Body of pancreas (tissue), 4 donors: ENCODE measurements around the gene LURAP1L. TPM values are rescaled to one million over a fixed set of nuclear protein-coding genes. Genes with fewer than 3 reads are reported as not detected.
A peak's percentile ranks its signal among the peaks of the same experiment; 100 is the strongest.

Experiments used
- ATAC-seq: fragments of 150-250 bp; one replicate; pipeline ENCODE4 v1.9.1; 2016
- DNase-seq, 4 donors: peaks; one replicate each; pipeline ENCODE4 v3.0.0-alpha.2; 2019
- H3K27ac ChIP-seq, 4 donors: fragments of 200-600 bp; sonication (generic); 1 replicate in 3 of 4; 2 replicates in 1 of 4; pipeline versions ENCODE4 v1.5.1 to v1.6.1; 2016 to 2019; ENCODE audit warnings: mild to moderate bottlenecking in 1 of 4, mixed read lengths in 1 of 4, moderate library complexity in 1 of 4
- H3K27me3 ChIP-seq, 2 donors: fragments of 200-600 bp; sonication (generic); one replicate each; pipeline ENCODE4 v1.6.0; 2016; ENCODE audit warnings: mild to moderate bottlenecking in 1 of 2
- H3K36me3 ChIP-seq, 2 donors: fragments of 200-600 bp; sonication (generic); replicated peaks in 1 of 2; 2 replicates each; pipeline ENCODE4 v1.5.1; 2016; ENCODE audit warnings: low read depth in 2 of 2; ENCODE audit not compliant: insufficient read depth in 1 of 2
- H3K4me1 ChIP-seq: fragments of 200-600 bp; sonication (generic); one replicate; pipeline ENCODE4 v1.6.0; 2016
- H3K4me3 ChIP-seq, 2 donors: fragments of 200-600 bp; sonication (generic); 1 replicate in 1 of 2; 2 replicates in 1 of 2; pipeline ENCODE4 v1.5.1; 2016 to 2019
- H3K9me3 ChIP-seq, 3 donors: fragments of 200-600 bp; sonication (generic); 1 replicate in 2 of 3; 2 replicates in 1 of 3; pipeline ENCODE4 v1.5.1; 2016
- POLR2A ChIP-seq, 3 donors: fragments of 450-650 bp; IDR thresholded peaks; one replicate each; pipeline ENCODE4 v1.6.1; 2016; ENCODE audit warnings: antibody characterized with exemption in 3 of 3, mild to moderate bottlenecking in 2 of 3
- whole genome bisulfite sequencing, 2 donors: methylation state at CpG; one replicate each; pipeline ENCODE4 v1.1.5; 2017; 5-methylcytosine and 5-hydroxymethylcytosine counted together
- intact Hi-C: fragments of 100-400 bp; cut with DNase I; formaldehyde crosslinking; loops from one replicate; pipeline ENCODE4 v1.15.1; 2023
- total RNA-seq, 2 donors: library from RNA; depleted of rRNA; stranded (reverse); fragments of >200 nt; gene quantifications; one replicate each; pipeline ENCODE4 v1.1.0, GENCODE V29; 2016
- TF ChIP-seq, protein P1 (sequence below), 7 experiments: fragments of 450-650 bp in 4 of 7; fragments of 200-600 bp in 3 of 7; sonication (generic) in 3 of 7; IDR thresholded peaks; one replicate each; pipeline ENCODE4 v1.5.1; 2016 to 2019; ENCODE audit warnings: antibody characterized with exemption in 7 of 7

The LURAP1L gene
- total RNA-seq, 2 donors from 2014 or later: 12.2 to 20.2 TPM

DNA sequence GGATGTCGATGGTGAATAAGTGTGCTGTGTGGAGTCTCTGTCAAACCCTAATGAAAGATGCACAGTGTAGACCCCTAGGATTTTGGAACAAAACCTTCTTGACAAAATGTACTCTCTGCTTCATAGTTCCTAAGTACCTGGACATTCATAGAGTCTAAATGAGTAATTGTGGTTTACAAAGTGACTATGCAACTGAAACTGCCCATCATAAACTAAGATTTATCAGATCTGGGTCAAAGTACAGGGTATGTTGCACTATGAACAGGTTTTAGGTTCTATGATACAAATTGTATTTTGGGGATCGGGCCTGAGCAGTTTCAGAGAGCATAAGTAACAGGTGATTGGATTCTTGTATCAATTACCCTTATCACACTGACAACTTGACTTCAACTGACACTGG is 79.4 kb downstream of the LURAP1L start:
- no peak overlapping the region for H3K27ac ChIP-seq
- H3K4me3 ChIP-seq: no peak overlapping the region
- intact Hi-C loops: no loop called here
- H3K4me1 ChIP-seq: peaks cover 8% of the 10 kb centered on the region
- H3K9me3 ChIP-seq: no peaks in the 10 kb centered on the region
- H3K36me3 ChIP-seq: no peaks in the 10 kb centered on the region
- WGBS, 2 donors: 86 to 93% methylated on average over 2 of the region's 2 CpGs
- no peaks in the 10 kb centered on the region for H3K27me3 ChIP-seq
- no peak for DNase-seq
- no peak for ATAC-seq
- TF ChIP-seq, protein P1, sequence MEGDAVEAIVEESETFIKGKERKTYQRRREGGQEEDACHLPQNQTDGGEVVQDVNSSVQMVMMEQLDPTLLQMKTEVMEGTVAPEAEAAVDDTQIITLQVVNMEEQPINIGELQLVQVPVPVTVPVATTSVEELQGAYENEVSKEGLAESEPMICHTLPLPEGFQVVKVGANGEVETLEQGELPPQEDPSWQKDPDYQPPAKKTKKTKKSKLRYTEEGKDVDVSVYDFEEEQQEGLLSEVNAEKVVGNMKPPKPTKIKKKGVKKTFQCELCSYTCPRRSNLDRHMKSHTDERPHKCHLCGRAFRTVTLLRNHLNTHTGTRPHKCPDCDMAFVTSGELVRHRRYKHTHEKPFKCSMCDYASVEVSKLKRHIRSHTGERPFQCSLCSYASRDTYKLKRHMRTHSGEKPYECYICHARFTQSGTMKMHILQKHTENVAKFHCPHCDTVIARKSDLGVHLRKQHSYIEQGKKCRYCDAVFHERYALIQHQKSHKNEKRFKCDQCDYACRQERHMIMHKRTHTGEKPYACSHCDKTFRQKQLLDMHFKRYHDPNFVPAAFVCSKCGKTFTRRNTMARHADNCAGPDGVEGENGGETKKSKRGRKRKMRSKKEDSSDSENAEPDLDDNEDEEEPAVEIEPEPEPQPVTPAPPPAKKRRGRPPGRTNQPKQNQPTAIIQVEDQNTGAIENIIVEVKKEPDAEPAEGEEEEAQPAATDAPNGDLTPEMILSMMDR (IDR thresholded peaks at IDR 0.05): no peak
- TF ChIP-seq POLR2A (IDR thresholded peaks at IDR 0.05): no peak

DNA sequence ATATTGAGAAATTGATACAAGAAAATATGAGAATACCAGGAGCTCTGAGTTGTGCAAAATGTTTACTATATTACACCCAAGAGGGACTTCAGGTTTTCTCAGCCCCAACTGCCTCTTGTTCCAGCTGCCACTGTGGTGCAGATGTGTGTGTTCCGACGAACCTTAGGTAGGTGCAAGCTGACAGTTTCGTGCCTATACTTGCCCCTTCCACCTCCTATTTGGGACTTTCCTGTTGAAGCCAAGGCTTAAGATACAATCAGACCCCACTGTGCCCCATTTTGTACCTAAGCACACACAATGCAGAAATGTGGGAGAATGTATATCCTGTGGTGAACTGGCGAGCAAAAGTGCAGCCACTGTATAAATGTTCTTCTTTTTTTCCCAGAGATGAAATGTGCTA is 80.2 kb downstream of the LURAP1L start:
- DNase-seq (no peak), ATAC-seq (no peak)
- Histone ChIP-seq H3K9me3 (no peaks in the 10 kb centered on the region), H3K36me3 (no peaks in the 10 kb centered on the region), H3K4me3 (no peak overlapping the region), H3K27me3 (no peaks in the 10 kb centered on the region), H3K27ac (no peak overlapping the region), H3K4me1 (peaks cover 2% of the 10 kb centered on the region)
- WGBS, 2 donors: 84 to 87% methylated on average over 4 of the region's 4 CpGs
- intact Hi-C loops: no loop called here
- TF ChIP-seq, protein P1 (IDR thresholded peaks at IDR 0.05): no peak
- TF ChIP-seq POLR2A (IDR thresholded peaks at IDR 0.05): no peak

DNA sequence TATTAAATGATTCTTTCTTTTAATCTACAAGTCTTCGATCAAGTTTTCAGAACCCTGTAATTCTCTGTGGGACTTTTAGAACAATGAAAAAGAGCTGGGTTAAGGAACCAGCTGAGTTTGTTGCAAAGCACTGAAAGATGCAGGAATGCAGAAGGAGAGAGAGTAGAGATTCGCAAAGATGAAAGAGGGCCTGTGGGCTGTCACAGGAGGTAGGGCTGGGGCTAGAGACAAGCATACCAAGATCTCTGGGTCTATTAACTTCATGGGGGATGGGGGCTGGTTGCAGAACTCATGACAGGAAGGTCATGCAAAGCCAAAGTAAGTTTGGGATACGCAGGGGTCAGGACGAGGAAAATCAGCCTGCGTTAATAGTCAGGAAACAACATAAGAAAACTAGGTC is 81.8 kb downstream of the LURAP1L start:
- TF ChIP-seq, protein P1 (IDR thresholded peaks at IDR 0.05): no peak
- no peak for TF ChIP-seq POLR2A (IDR thresholded peaks at IDR 0.05)
- H3K27me3 ChIP-seq: no peaks in the 10 kb centered on the region
- no peak overlapping the region for H3K27ac ChIP-seq
- intact Hi-C loops: no loop called here
- peaks cover 11% of the 10 kb centered on the region for H3K4me1 ChIP-seq
- H3K36me3 ChIP-seq: no peaks in the 10 kb centered on the region
- WGBS, 2 donors: 73 to 80% methylated on average over 5 of the region's 5 CpGs
- DNase-seq (no peak), ATAC-seq (no peak)
- H3K9me3 ChIP-seq: no peaks in the 10 kb centered on the region
- no peak overlapping the region for H3K4me3 ChIP-seq

DNA sequence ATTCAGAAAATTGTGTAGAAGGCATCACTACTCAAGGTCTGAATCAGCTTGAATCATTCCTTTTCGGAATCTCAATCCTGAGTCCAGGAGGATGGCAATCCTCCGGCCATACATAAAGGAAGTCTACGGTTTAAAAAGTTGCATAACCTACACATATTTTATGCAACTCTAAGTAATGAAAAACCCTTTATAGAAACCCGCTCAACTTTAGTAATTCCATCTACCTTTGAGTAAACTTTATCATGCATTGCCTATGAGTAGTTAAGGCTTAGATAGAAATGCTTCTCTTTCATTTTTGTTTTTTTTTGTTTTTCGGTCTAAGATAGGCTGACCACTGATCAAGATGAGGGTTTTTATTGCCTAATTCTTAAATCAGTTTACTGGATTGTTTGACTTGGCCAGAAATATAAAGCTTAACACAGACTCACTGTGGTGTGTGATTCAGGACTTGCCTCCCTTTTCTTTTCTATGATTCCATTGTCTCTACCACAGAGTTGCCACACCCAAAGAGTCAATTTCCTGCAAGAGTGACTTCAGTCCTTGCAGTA is 85.0 kb downstream of the LURAP1L start:
- ATAC-seq (peak; percentile 34), DNase-seq (no peak)
- TF ChIP-seq POLR2A (IDR thresholded peaks at IDR 0.05): no peak
- TF ChIP-seq, protein P1 (IDR thresholded peaks at IDR 0.05): no peak
- 84% methylated on average over 5 of the region's 5 CpGs for WGBS, 2 donors
- Histone ChIP-seq H3K36me3 (no peaks in the 10 kb centered on the region), H3K4me3 (no peak overlapping the region), H3K4me1 (peaks cover 18% of the 10 kb centered on the region), H3K9me3 (no peaks in the 10 kb centered on the region), H3K27me3 (no peaks in the 10 kb centered on the region), H3K27ac (no peak overlapping the region)
- intact Hi-C loops: no loop called here

DNA sequence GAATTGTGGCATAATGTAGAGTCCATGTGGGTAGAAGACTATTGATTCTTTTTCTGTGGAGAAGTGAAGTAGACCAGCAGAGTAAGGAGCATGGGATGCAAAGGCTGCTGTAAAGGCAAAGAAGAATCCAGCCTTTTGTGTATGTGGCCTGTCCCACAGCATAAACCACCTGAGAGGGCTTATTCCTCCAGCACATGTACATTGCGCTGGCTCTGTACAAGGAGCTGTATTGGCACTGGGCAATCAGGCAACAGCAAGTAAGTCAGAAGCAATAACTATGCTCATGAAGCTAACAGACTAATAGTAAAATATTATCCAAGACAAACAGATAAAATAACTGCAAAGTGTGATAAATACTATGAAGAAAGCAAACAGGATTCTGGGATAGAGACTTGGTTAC is 86.2 kb downstream of the LURAP1L start:
- Histone ChIP-seq H3K36me3 (no peaks in the 10 kb centered on the region), H3K27ac (peak overlapping the region in 2 of 4 donors; percentile 6 to 38), H3K4me1 (peaks cover 18% of the 10 kb centered on the region), H3K4me3 (no peak overlapping the region), H3K27me3 (no peaks in the 10 kb centered on the region), H3K9me3 (no peaks in the 10 kb centered on the region)
- ATAC-seq (peak; percentile 49), DNase-seq (peak in 2 of 4 donors; percentile 12 to 38)
- TF ChIP-seq, protein P1 (IDR thresholded peaks at IDR 0.05): no peak
- no peak for TF ChIP-seq POLR2A (IDR thresholded peaks at IDR 0.05)
- WGBS, 2 donors: 10 to 13% methylated on average over 1 of the region's 1 CpG
- intact Hi-C loops: no loop called here
